WTC11 (cell line): ENCODE data around the gene PPP1R26. TPM values are rescaled to one million over a fixed set of nuclear protein-coding genes. Genes with fewer than 3 reads are reported as not detected.

ENCODE experiments used
- ATAC-seq: fragments of 200-7000 bp; cut with Tn5 transposase; 2 replicates; pipeline ENCODE4 v1.10.0; 2021; ENCODE audit warnings: mild to moderate bottlenecking, moderate library complexity
- CTCF ChIA-PET: fragments of 300-600 bp; sonication (Branson Sonifier 250); formaldehyde crosslinking; loops from one replicate; lab custom pipeline; 2021; ENCODE audit warnings: antibody characterized with exemption; lab: Charles Lee
- POLR2A ChIA-PET: fragments of 350-600 bp; sonication (Branson Sonifier 250); formaldehyde crosslinking; loops from one replicate; lab custom pipeline; 2021; ENCODE audit warnings: antibody characterized with exemption; lab: Charles Lee
- DNase-seq: peaks from one replicate; pipeline ENCODE4 v3.0.0; 2021; ENCODE audit warnings: low spot score
- H3K27ac Mint-ChIP-seq: 2 replicates; pipeline ENCODE4 v1.8.0; 2021; ENCODE audit warnings: mixed read lengths
- H3K27me3 Mint-ChIP-seq: 2 replicates; pipeline ENCODE4 v1.8.0; 2021; ENCODE audit warnings: low read depth, mild to moderate bottlenecking, moderate library complexity, mixed read lengths
- H3K36me3 Mint-ChIP-seq: 2 replicates; pipeline ENCODE4 v1.8.0; 2021; ENCODE audit warnings: mixed read lengths
- H3K4me1 Mint-ChIP-seq: 2 replicates; pipeline ENCODE4 v1.8.0; 2022; ENCODE audit warnings: mixed read lengths
- H3K4me3 Mint-ChIP-seq: 2 replicates; pipeline ENCODE4 v1.8.0; 2021; ENCODE audit warnings: mild to moderate bottlenecking, moderate library complexity, mixed read lengths
- H3K9me3 Mint-ChIP-seq: 2 replicates; pipeline ENCODE4 v1.8.0; 2021; ENCODE audit warnings: mixed read lengths
- ATF3 ChIP-seq: sonication (generic); formaldehyde crosslinking; conservative IDR thresholded peaks from 2 replicates; pipeline ENCODE4 v1.8.1; 2022; ENCODE audit warnings: mild to moderate bottlenecking, missing genetic modification reagents
- CDX4 ChIP-seq: fragments of 250-450 bp; sonication (Bioruptor Pico); IDR thresholded peaks from 2 replicates; pipeline ENCODE4 v1.9.0; 2021; ENCODE audit warnings: moderate library complexity, mild to moderate bottlenecking, inconsistent platforms, borderline replicate concordance
- CREB1 ChIP-seq: sonication (generic); formaldehyde crosslinking; IDR thresholded peaks from 2 replicates; pipeline ENCODE4 v1.8.0; 2023; ENCODE audit warnings: mild to moderate bottlenecking, missing genetic modification reagents
- EMX1 ChIP-seq: fragments of 250-450 bp; sonication (Bioruptor Pico); IDR thresholded peaks from 2 replicates; pipeline ENCODE4 v1.8.0; 2021; ENCODE audit warnings: mild to moderate bottlenecking
- ESRRA ChIP-seq: sonication (generic); formaldehyde crosslinking; IDR thresholded peaks from 2 replicates; pipeline ENCODE4 v1.8.1; 2022; ENCODE audit warnings: mild to moderate bottlenecking, missing genetic modification reagents, borderline replicate concordance
- FOXP1 ChIP-seq: sonication (generic); formaldehyde crosslinking; IDR thresholded peaks from 2 replicates; pipeline ENCODE4 v1.8.0; 2022; ENCODE audit warnings: missing genetic modification reagents, mild to moderate bottlenecking, moderate library complexity, borderline replicate concordance
- GRHL2 ChIP-seq: fragments of 250-450 bp; sonication (Bioruptor Pico); IDR thresholded peaks from 2 replicates; pipeline ENCODE4 v1.8.0; 2022; ENCODE audit warnings: mild to moderate bottlenecking, moderate library complexity; ENCODE audit not compliant: insufficient replicate concordance, severe bottlenecking
- JUN ChIP-seq: sonication (generic); formaldehyde crosslinking; IDR thresholded peaks from 2 replicates; pipeline ENCODE4 v1.8.0; 2023; ENCODE audit warnings: mild to moderate bottlenecking, missing genetic modification reagents
- KAT7 ChIP-seq: sonication (generic); formaldehyde crosslinking; IDR thresholded peaks from 2 replicates; pipeline ENCODE4 v1.8.1; 2023; ENCODE audit warnings: missing genetic modification reagents, mild to moderate bottlenecking, borderline replicate concordance
- NFE2L1 ChIP-seq: sonication (generic); formaldehyde crosslinking; IDR thresholded peaks from 2 replicates; pipeline ENCODE4 v1.8.1; 2023; ENCODE audit warnings: missing genetic modification reagents
- NFYB ChIP-seq: sonication (generic); formaldehyde crosslinking; conservative IDR thresholded peaks from 2 replicates; pipeline ENCODE4 v1.8.0; 2022; ENCODE audit warnings: low read depth, missing genetic modification reagents
- RELA ChIP-seq: sonication (generic); formaldehyde crosslinking; IDR thresholded peaks from 2 replicates; pipeline ENCODE4 v1.8.1; 2022; ENCODE audit warnings: missing genetic modification reagents, mild to moderate bottlenecking, borderline replicate concordance
- TEAD4 ChIP-seq: sonication (generic); formaldehyde crosslinking; IDR thresholded peaks from 2 replicates; pipeline ENCODE4 v1.8.0; 2022; ENCODE audit warnings: mild to moderate bottlenecking, missing genetic modification reagents
- ZNF317 ChIP-seq: sonication (generic); formaldehyde crosslinking; IDR thresholded peaks from 2 replicates; pipeline ENCODE4 v1.8.1; 2023; ENCODE audit warnings: low read depth, mild to moderate bottlenecking, moderate library complexity, missing genetic modification reagents, borderline replicate concordance
- ZNF416 ChIP-seq: fragments of 250-450 bp; sonication (Bioruptor Pico); IDR thresholded peaks from 2 replicates; pipeline ENCODE4 v1.9.0; 2021; ENCODE audit warnings: mild to moderate bottlenecking, inconsistent platforms
- ZNF512 ChIP-seq: sonication (generic); formaldehyde crosslinking; IDR thresholded peaks from 2 replicates; pipeline ENCODE4 v1.8.1; 2022; ENCODE audit warnings: missing genetic modification reagents, borderline replicate concordance
- ZSCAN18 ChIP-seq: fragments of 250-450 bp; sonication (Bioruptor Pico); IDR thresholded peaks from 2 replicates; pipeline ENCODE4 v2.1.2; 2022; ENCODE audit warnings: mild to moderate bottlenecking, moderate library complexity
- total RNA-seq: library from RNA; stranded (reverse); gene quantifications from 3 replicates; pipeline ENCODE4 v1.2.3, GENCODE V29; 2021
- TF ChIP-seq, protein P1 (sequence below): sonication (generic); formaldehyde crosslinking; IDR thresholded peaks from 2 replicates; pipeline ENCODE4 v1.8.1; 2022; ENCODE audit warnings: low read depth, missing genetic modification reagents, borderline replicate concordance
- TF ChIP-seq, protein P2 (sequence below): fragments of 250-450 bp; sonication (Bioruptor Pico); conservative IDR thresholded peaks from 2 replicates; pipeline ENCODE4 v1.9.0; 2021; ENCODE audit warnings: mild to moderate bottlenecking
- TF ChIP-seq, protein P3 (sequence below): sonication (generic); formaldehyde crosslinking; IDR thresholded peaks from 2 replicates; pipeline ENCODE4 v1.8.1; 2023; ENCODE audit warnings: mild to moderate bottlenecking, missing genetic modification reagents, moderate library complexity
- TF ChIP-seq, protein P4 (sequence below): sonication (generic); formaldehyde crosslinking; IDR thresholded peaks from 2 replicates; pipeline ENCODE4 v1.8.1; 2022; ENCODE audit warnings: mild to moderate bottlenecking, moderate library complexity, missing genetic modification reagents

Gene PPP1R26
- total RNA-seq, 1 experiment from 2014 or later = 44.4 TPM

GRCh38 chr9:135482015-135482754 lies 2.6 kb downstream of the PPP1R26 start:
- H3K27ac Mint-ChIP-seq = peak overlapping the region; percentile 49; the same call in 1 of the 2 replicates
- ChIA-PET POLR2A (no interaction called here), CTCF (no interaction called here)

GRCh38 chr9:135484460-135485277 lies 5.1 kb downstream of the PPP1R26 start:
- Mint-ChIP-seq H3K9me3 (no peaks in the 10 kb centered on the region), H3K27ac (no peak overlapping the region), H3K36me3 (peaks cover 37% of the 10 kb centered on the region), H3K27me3 (no peaks in the 10 kb centered on the region), H3K4me3 (no peak overlapping the region), H3K4me1 (peaks cover 8% of the 10 kb centered on the region; the same call in 1 of the 2 replicates)
- POLR2A ChIA-PET = no interaction called here
- CTCF ChIA-PET = no interaction called here
- DNase-seq (no peak), ATAC-seq (no peak)
- no peak for TF ChIP-seq NFE2L1 (CRISPR knock-in tag)
- TF ChIP-seq EMX1 = no peak
- TF ChIP-seq KAT7 (CRISPR knock-in tag) = no peak
- TF ChIP-seq, protein P1, sequence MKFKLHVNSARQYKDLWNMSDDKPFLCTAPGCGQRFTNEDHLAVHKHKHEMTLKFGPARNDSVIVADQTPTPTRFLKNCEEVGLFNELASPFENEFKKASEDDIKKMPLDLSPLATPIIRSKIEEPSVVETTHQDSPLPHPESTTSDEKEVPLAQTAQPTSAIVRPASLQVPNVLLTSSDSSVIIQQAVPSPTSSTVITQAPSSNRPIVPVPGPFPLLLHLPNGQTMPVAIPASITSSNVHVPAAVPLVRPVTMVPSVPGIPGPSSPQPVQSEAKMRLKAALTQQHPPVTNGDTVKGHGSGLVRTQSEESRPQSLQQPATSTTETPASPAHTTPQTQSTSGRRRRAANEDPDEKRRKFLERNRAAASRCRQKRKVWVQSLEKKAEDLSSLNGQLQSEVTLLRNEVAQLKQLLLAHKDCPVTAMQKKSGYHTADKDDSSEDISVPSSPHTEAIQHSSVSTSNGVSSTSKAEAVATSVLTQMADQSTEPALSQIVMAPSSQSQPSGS (CRISPR knock-in tag) = no peak
- no peak for TF ChIP-seq RELA (CRISPR knock-in tag)
- TF ChIP-seq, protein P2, sequence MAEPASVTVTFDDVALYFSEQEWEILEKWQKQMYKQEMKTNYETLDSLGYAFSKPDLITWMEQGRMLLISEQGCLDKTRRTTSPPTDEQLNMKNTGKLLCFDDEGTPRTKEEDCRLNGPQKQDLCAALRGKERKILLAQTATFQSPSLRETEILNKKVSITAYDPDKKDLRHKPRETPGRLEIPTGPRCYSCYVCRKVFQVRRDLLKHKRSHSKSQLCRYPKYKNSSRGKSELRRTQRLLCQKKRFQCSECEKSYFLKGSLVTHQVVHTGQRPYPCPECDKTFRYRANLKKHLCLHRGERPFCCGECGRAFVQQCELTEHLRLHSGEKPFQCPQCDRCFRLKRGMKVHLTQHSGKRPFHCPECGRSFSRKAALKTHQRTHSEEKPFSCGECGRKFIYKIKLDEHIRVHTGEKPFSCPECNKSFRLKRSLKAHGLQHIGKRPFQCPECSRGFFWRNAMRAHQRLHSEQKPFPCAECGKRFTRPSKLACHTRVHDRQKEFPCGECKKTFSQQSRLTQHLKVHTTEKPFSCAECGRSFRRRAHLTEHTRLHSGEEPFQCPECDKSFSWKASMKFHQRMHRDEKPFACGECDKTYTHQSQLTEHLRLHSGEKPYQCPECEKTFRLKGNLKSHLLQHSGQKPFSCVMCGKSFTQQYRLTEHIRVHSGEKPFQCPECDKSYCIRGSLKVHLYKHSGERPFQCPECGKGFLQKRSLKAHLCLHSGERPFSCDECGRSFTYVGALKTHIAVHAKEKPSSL (CRISPR knock-in tag) = no peak
- no peak for TF ChIP-seq JUN (CRISPR knock-in tag)
- no peak for TF ChIP-seq ZNF317 (CRISPR knock-in tag)
- TF ChIP-seq, protein P3, sequence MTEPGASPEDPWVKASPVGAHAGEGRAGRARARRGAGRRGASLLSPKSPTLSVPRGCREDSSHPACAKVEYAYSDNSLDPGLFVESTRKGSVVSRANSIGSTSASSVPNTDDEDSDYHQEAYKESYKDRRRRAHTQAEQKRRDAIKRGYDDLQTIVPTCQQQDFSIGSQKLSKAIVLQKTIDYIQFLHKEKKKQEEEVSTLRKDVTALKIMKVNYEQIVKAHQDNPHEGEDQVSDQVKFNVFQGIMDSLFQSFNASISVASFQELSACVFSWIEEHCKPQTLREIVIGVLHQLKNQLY (CRISPR knock-in tag) = no peak
- TF ChIP-seq TEAD4 (CRISPR knock-in tag) = no peak
- TF ChIP-seq, protein P4, sequence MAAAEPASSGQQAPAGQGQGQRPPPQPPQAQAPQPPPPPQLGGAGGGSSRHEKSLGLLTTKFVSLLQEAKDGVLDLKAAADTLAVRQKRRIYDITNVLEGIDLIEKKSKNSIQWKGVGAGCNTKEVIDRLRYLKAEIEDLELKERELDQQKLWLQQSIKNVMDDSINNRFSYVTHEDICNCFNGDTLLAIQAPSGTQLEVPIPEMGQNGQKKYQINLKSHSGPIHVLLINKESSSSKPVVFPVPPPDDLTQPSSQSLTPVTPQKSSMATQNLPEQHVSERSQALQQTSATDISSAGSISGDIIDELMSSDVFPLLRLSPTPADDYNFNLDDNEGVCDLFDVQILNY (CRISPR knock-in tag) = no peak
- no peak for TF ChIP-seq ZSCAN18

More at GRCh38 chr9:135482015-135482754, 2.6 kb downstream of the PPP1R26 start:
- H3K27me3 Mint-ChIP-seq = no peaks in the 10 kb centered on the region; the same call in 1 of the 2 replicates
- no peak for TF ChIP-seq ATF3 (CRISPR knock-in tag)
- no peak for TF ChIP-seq ZNF416
- TF ChIP-seq ESRRA = no peak
- TF ChIP-seq ZNF317 (CRISPR knock-in tag) = no peak
- no peak for TF ChIP-seq FOXP1 (CRISPR knock-in tag)
- no peak for TF ChIP-seq RELA (CRISPR knock-in tag)
- no peak for TF ChIP-seq NFYB (CRISPR knock-in tag)
- TF ChIP-seq CREB1 (CRISPR knock-in tag) = no peak
- no peak for TF ChIP-seq GRHL2
- TF ChIP-seq ZNF512 (CRISPR knock-in tag) = no peak
- TF ChIP-seq, protein P3 (CRISPR knock-in tag) = no peak
- TF ChIP-seq CDX4 (CRISPR knock-in tag) = no peak
- ATAC-seq = no peak
- H3K4me1 Mint-ChIP-seq = peaks cover 16% of the 10 kb centered on the region; the same call in 1 of the 2 replicates
- H3K36me3 Mint-ChIP-seq = peaks cover 25% of the 10 kb centered on the region
- peak overlapping the region; percentile 66 for H3K4me3 Mint-ChIP-seq
- DNase-seq = no peak
- no peaks in the 10 kb centered on the region for H3K9me3 Mint-ChIP-seq
